Parathyroid adenoma (tissue), 2 donors: Measurements from ENCODE around the gene BTBD7.

ENCODE experiments used
- H2AFZ ChIP-seq: fragments of 300-600 bp; sonication (generic); one replicate; pipeline ENCODE4 v1.7.0; 2017; ENCODE audit warnings: antibody characterized with exemption, mild to moderate bottlenecking
- H3K27ac ChIP-seq: fragments of 300-600 bp; sonication (generic); one replicate; pipeline ENCODE4 v1.7.0; 2017
- H3K27me3 ChIP-seq: fragments of 300-600 bp; sonication (generic); one replicate; pipeline ENCODE4 v1.7.0; 2017; ENCODE audit warnings: low read length; ENCODE audit not compliant: control insufficient read depth, insufficient read depth
- H3K36me3 ChIP-seq: fragments of 300-600 bp; sonication (generic); one replicate; pipeline ENCODE4 v1.7.0; 2017; ENCODE audit warnings: low read length; ENCODE audit not compliant: control insufficient read depth, insufficient read depth
- H3K4me1 ChIP-seq: fragments of 300-600 bp; sonication (generic); one replicate; pipeline ENCODE4 v1.7.0; 2017; ENCODE audit warnings: control low read depth
- H3K4me2 ChIP-seq: fragments of 300-600 bp; sonication (generic); one replicate; pipeline ENCODE4 v1.7.0; 2017; ENCODE audit warnings: low read length
- H3K4me3 ChIP-seq: fragments of 300-600 bp; sonication (generic); one replicate; pipeline ENCODE4 v1.7.0; 2017; ENCODE audit warnings: low read depth, low read length
- H3K79me2 ChIP-seq: fragments of 300-600 bp; sonication (generic); one replicate; pipeline ENCODE4 v1.7.0; 2017; ENCODE audit warnings: control low read depth
- H3K9ac ChIP-seq: fragments of 300-600 bp; sonication (generic); one replicate; pipeline ENCODE4 v1.7.0; 2017; ENCODE audit warnings: mild to moderate bottlenecking
- H3K9me3 ChIP-seq: fragments of 300-600 bp; sonication (generic); one replicate; pipeline ENCODE4 v1.7.0; 2017; ENCODE audit warnings: low read length; ENCODE audit not compliant: control insufficient read depth
- TF ChIP-seq, protein P1 (sequence below): fragments of 300-600 bp; sonication (generic); IDR thresholded peaks from one replicate; pipeline ENCODE4 v1.7.0; 2017; ENCODE audit warnings: antibody characterized with exemption, mild to moderate bottlenecking
- donor health status: primary hyperparathyroidism.

Gene BTBD7

DNA sequence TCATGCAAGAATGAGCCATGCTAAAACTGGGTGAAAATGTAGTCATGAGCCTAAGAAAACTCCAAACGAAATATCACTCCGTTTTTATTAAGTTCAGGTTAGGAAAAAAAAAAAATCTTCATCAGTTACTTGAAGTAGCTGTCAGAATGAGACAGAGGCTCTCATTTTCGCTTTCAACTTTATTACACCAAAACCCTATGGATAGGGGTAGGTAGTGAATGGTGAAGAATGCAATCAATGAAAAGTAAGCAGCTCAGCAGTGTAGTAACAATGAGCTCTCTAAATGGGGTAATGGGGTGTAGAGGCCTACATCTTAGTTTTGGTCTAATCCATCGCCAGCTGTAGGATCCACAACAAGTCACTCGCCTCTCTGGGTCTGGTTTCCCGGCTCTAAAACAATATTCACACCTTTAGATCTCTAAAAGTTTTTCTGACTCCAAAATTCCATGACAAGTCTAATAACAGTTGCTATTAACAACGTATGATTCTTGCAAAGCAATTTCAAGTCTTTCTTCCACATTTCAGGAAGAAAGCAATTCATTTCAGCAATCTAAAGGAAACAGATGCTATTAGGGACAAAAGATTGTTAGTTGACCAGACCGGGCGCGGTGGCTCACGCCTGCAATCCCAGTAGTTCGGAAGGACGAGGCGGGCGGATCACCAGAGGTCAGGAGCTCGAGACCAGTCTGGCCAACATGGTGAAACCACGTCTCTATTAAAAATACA lies 1.7 kb downstream of the BTBD7 start:
- Histone ChIP-seq H3K4me1 (peaks cover 23% of the 10 kb centered on the region), H3K27ac (peak overlapping the region; percentile 72), H3K27me3 (no peaks in the 10 kb centered on the region), H3K9ac (no peak overlapping the region), H3K79me2 (peaks cover 23% of the 10 kb centered on the region), H3K36me3 (no peaks in the 10 kb centered on the region), H3K9me3 (no peaks in the 10 kb centered on the region), H3K4me2 (peak overlapping the region; percentile 93), H3K4me3 (peak overlapping the region; percentile 93), H2AFZ (no peak overlapping the region)
- TF ChIP-seq, protein P1, sequence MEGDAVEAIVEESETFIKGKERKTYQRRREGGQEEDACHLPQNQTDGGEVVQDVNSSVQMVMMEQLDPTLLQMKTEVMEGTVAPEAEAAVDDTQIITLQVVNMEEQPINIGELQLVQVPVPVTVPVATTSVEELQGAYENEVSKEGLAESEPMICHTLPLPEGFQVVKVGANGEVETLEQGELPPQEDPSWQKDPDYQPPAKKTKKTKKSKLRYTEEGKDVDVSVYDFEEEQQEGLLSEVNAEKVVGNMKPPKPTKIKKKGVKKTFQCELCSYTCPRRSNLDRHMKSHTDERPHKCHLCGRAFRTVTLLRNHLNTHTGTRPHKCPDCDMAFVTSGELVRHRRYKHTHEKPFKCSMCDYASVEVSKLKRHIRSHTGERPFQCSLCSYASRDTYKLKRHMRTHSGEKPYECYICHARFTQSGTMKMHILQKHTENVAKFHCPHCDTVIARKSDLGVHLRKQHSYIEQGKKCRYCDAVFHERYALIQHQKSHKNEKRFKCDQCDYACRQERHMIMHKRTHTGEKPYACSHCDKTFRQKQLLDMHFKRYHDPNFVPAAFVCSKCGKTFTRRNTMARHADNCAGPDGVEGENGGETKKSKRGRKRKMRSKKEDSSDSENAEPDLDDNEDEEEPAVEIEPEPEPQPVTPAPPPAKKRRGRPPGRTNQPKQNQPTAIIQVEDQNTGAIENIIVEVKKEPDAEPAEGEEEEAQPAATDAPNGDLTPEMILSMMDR, result no peak

DNA sequence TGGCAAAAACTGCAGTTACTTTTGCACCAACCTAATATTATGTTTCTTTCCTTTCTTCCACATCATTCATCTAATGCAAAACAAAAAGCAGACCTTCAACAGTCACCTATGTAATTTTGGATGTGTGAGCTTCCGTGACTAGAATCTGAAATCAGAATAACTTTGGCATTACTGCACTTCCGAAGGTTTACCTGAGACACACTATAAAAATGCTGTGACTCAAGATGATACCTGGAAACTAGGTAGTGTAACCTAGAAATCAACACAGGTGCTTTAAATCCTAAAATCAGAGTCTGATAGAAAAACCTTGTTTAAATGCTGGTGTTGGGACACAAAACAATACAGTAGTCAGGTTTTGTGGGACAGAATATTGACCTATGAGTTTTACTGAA lies 2.2 kb downstream of the BTBD7 start:
- Histone ChIP-seq H3K9ac (no peak overlapping the region), H3K9me3 (no peaks in the 10 kb centered on the region)

GRCh38 chr14:93329965-93330608 lies 2.7 kb downstream of the BTBD7 start:
- H3K79me2 ChIP-seq, result peaks cover 31% of the 10 kb centered on the region
- peak overlapping the region; percentile 93 for H3K4me2 ChIP-seq
- peak overlapping the region; percentile 46 for H3K27ac ChIP-seq
- no peaks in the 10 kb centered on the region for H3K27me3 ChIP-seq
- H3K36me3 ChIP-seq, result no peaks in the 10 kb centered on the region
- peaks cover 23% of the 10 kb centered on the region for H3K4me1 ChIP-seq
- no peak overlapping the region for H3K9ac ChIP-seq
- H3K4me3 ChIP-seq, result peak overlapping the region; percentile 93
- no peak overlapping the region for H2AFZ ChIP-seq
- no peaks in the 10 kb centered on the region for H3K9me3 ChIP-seq
- TF ChIP-seq, protein P1, result no peak

More for the DNA sequence above, 2.2 kb downstream of the BTBD7 start:
- Histone ChIP-seq H3K4me3 (peak overlapping the region; percentile 93), H3K27me3 (no peaks in the 10 kb centered on the region), H3K4me1 (peaks cover 23% of the 10 kb centered on the region), H3K27ac (no peak overlapping the region), H3K79me2 (peaks cover 25% of the 10 kb centered on the region), H3K36me3 (no peaks in the 10 kb centered on the region), H3K4me2 (peak overlapping the region; percentile 93), H2AFZ (no peak overlapping the region)
- TF ChIP-seq, protein P1, result no peak

- Histone ChIP-seq H2AFZ (no peak overlapping the region), H3K4me3 (no peak overlapping the region), H3K79me2 (peaks cover 44% of the 10 kb centered on the region), H3K27ac (no peak overlapping the region), H3K27me3 (no peaks in the 10 kb centered on the region), H3K4me2 (peak overlapping the region; percentile 23), H3K9ac (no peak overlapping the region), H3K36me3 (no peaks in the 10 kb centered on the region), H3K9me3 (no peaks in the 10 kb centered on the region), H3K4me1 (peaks cover 21% of the 10 kb centered on the region)
- TF ChIP-seq, protein P1, result no peak
These were observed 4.3 kb downstream of the BTBD7 start for GRCh38 chr14:93328546-93328945.
